Kasumi-1 (cell line): ENCODE results near the gene RNF144B.
"Not testable (repeated sequence)": the region's sequence is repeated elsewhere in the genome, so short reads cannot be mapped to it uniquely, and the experiment has no call there.

Experiments used
- DNase-seq, 2 experiments: peaks; one replicate each; lab custom pipeline; 2025; lab: John Stamatoyannopoulos, UW

RNF144B gene

GRCh38 chr6:18387061-18387721 lies at the start of gene RNF144B:
TSS of gene RNF144B (plus strand) at chr6:18387350. CDS start at chr6:18399535, 12,185 bp downstream.
- DNase-seq: peak; percentile 82 to 83

GRCh38 chr6:18339599-18339998 lies 47.6 kb upstream of the RNF144B start:
- DNase-seq: no peak

GRCh38 chr6:18340781-18341551 lies 46.2 kb upstream of the RNF144B start:
- DNase-seq: no peak

- DNase-seq: no peak
Measured at GRCh38 chr6:18342223-18342622, 44.9 kb upstream of the RNF144B start.

DNA sequence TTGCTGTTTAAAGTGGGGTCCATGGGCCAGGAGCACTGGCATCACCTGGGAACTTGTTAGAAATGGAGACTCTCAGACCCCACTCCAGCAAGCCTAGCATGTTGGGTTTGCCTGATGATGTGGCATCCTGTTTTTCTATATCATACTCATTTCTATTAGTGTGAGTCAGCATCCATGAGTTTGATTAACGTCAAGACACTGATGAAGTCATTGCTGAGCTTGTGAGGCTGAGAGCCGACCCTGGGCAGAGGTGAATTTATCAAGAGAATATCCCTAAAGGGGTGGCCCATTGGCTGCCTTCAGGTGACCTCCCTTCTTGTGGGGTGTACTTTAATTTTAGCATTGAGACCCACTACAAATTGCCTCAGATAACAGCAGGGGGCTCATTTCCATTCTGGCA lies 43.4 kb upstream of the RNF144B start:
- DNase-seq: no peak

DNA sequence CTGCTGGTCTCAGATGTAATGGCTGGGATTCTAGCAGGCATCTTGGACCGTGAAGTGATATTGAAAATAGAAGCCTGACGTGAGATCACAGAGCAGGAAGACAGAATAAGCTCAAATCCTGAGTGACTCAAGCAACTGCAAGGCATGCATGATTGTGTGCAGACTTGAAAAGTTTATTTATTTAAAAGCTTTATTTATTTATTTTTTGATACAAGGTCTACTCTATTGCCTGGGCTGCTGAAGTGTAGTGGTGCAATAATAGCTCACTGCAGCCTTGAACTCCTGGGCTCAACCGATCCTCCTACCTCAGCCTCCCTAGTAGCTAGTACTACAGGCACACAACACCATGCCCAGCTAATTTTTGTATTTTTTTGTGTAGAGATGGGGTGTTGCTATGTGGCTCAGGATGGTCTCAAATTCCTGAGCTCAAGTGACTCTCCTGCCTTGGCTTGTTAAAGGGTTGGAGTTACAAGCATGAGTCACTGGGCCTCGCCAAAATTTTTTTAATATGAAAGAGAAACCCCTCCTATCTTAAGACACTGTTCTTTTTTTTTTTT lies 40.1 kb upstream of the RNF144B start:
- no peak for DNase-seq

GRCh38 chr6:18347866-18348265 lies 39.3 kb upstream of the RNF144B start:
- DNase-seq: no peak

DNA sequence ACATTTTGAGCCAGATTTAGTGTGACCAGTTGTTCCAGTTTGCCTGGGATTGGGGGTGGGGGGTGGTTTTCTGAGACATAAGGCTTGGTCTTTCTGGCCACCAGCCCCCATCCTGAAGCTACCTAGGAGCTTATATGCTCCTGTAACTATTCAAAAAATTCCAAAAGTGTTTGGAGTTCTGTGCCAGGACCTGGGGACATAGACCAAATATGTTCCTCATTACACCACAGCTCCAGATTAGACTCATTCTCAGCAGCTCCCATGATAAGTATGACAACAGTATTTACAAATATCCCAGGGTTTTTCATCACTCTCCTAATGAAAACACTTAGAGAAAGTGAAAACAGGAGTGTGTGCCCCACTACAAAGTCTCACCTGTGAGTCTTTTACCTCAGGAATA lies 37.8 kb upstream of the RNF144B start:
- no peak for DNase-seq

- DNase-seq: no peak
Measured at GRCh38 chr6:18350271-18350670, 36.9 kb upstream of the RNF144B start.

- peak; percentile 24 for DNase-seq
Measured at GRCh38 chr6:18350712-18351111, 36.4 kb upstream of the RNF144B start.

GRCh38 chr6:18352001-18352400 lies 35.1 kb upstream of the RNF144B start:
- DNase-seq: no peak

- DNase-seq: no peak
Measured at GRCh38 chr6:18352842-18353241, 34.3 kb upstream of the RNF144B start.

DNA sequence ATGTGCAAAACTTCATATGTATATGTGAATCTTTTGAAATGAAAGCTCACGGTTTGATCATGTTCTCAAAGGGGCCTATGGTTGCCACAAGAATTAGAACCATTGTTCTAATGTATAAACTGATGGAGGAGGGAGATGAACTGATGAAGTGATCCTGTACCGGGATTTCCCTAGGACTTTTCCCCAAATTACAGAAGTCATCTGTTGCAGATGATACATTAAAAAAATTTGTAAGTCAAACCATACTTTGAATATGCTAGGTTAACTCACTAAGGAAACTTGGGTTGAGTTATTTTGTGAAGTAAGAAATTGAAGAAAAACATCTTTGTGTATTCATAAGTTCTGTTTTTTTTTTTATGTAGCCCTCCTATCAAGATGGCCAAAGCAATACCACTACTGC lies 33.9 kb upstream of the RNF144B start:
- DNase-seq: no peak

- DNase-seq: not testable (repeated sequence)
Measured at GRCh38 chr6:18357546-18357945, 29.6 kb upstream of the RNF144B start.

DNA sequence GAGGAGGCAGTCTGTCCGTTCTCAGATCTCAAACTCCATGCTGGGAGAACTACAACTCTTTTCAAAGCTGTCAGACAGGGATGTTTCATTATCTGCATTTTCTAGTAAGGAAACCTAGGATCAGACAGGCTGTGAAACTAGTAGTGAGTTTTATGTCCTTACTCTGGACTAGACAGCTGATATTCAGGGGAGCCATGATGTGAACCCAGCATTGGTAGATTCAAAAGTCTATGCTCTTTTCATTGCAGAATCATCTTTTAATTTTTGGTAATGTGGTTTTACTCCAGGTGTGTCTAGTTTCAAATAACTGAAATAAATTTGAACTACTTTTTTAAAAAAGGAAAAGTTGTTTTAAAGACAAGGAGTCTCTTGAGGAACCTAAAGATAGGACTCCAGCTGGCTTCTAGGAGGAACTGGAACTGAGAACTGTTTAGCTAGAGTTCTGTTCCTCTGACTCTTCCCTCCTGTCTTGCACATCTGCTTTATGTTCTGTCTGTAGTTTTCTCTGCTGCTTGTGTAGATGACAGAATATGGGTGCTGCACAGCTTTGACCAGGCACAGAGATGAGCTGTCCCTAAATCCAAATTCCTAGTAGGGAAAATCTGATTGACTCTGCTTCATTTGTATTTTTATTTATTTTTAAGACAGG lies 27.8 kb upstream of the RNF144B start:
- no peak for DNase-seq

DNA sequence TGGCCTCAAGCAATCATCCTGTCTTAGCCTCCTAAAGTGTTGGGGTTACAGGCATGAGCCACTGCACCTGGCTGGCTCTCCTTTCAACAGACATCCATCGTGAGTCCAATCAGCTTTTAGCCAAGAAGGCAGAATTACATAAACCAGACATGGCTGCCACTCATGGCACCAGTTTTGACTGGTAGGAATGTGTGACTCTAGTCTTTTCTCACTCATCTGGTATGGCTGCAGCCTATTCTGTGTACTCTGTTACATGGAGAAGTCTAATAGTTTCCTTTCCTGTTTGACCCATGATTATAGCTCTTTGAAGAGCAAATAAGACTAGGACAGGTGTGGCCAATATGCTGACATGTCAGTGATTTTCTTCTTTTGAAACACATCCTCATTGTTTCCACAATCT lies 27.0 kb upstream of the RNF144B start:
- DNase-seq: no peak

GRCh38 chr6:18362058-18362561 lies 25.0 kb upstream of the RNF144B start:
- no peak for DNase-seq

- DNase-seq: no peak
Measured at GRCh38 chr6:18363746-18364145, 23.4 kb upstream of the RNF144B start.

DNA sequence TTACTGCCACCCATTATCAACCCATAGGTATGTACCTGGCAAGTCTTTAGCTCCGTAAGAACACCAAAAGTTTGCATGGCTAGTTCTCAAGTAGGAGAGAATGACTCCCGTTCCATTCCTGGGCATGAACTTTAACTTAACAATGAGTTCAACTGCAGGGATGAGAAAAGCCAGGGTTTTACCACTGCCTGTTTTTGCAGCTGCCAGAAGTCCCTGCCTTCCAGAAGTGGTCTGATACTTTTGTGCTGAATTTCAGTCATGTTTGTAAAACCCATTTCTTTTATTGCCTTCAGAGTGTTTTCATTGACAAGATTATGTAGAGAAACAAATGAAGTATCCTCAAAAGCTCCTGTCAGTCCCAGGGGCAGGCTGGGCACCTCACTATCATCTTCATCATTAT lies 22.6 kb upstream of the RNF144B start:
- not testable (repeated sequence) for DNase-seq

DNA sequence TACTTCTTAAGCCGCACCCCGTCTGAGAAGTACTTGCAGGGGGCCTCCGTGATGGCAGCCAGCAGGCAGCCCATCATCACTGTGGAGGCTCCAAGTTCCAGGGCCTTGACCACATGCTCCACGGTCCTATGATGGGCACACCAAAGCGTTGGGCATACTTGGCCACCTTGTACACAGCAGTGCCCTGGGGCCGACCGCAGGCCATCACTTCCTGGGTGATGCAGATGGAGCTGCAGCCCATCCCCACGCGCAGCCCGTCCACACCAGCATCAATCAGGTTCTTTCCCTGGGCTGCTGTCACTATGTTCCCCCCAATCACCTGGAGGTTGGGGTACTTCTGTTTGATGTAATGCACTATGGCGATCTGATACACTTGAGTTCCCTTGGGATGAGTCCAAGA lies 19.8 kb upstream of the RNF144B start:
- no peak for DNase-seq

- DNase-seq: no peak
Measured at GRCh38 chr6:18368277-18369105, 18.7 kb upstream of the RNF144B start.

GRCh38 chr6:18371010-18371409 lies 16.1 kb upstream of the RNF144B start:
- no peak for DNase-seq
